GM12878 (cell line): Measurements from ENCODE around the gene SLCO1C1. TPM values are rescaled to one million over a fixed set of nuclear protein-coding genes. Genes with fewer than 3 reads are reported as not detected.

Source experiments
- ATAC-seq: fragments of 200-7000 bp; cut with Tn5 transposase; 3 replicates; pipeline ENCODE4 v1.9.1; 2020; ENCODE audit warnings: mild to moderate bottlenecking, moderate library complexity
- BruUV-seq: library from RNA; stranded (reverse); fragments of 400-500 nt; replicated peaks from 2 replicates; lab custom pipeline; 2021; lab: Mats Ljungman, UMichigan
- CTCF ChIA-PET: fragments of 300-600 bp; sonication (Branson Sonifier 250); formaldehyde crosslinking; extraction: SDS; loops from one replicate; lab custom pipeline; 2021; ENCODE audit warnings: inconsistent platforms; lab: Yijun Ruan, JAX
- POLR2A ChIA-PET: fragments of 350-600 bp; formaldehyde crosslinking; extraction: SDS; loops from one replicate; lab custom pipeline; 2021; ENCODE audit warnings: inconsistent platforms; lab: Charles Lee
- RAD21 ChIA-PET: fragments of 300-600 bp; sonication (Branson Sonifier 250); formaldehyde crosslinking; loops from one replicate; lab custom pipeline; 2023; ENCODE audit warnings: antibody characterized with exemption; ENCODE audit not compliant: unreplicated experiment; lab: Charles Lee
- SMC1A ChIA-PET: fragments of 300-600 bp; sonication (Branson Sonifier 250); formaldehyde crosslinking; loops from one replicate; lab custom pipeline; 2023; ENCODE audit not compliant: unreplicated experiment, uncharacterized antibody; lab: Charles Lee
- DNase-seq: peaks from one replicate; pipeline ENCODE4 v3.0.0-alpha.2; 2011; ENCODE audit warnings: low read depth, low spot score
- FAIRE-seq: peaks from 3 replicates; lab custom pipeline; 2011; peaks lifted over from hg19 to GRCh38; lab: Jason Lieb, UNC
- H2AFZ ChIP-seq: 2 replicates; pipeline ENCODE4 v1.6.0; 2011; ENCODE audit warnings: low read depth, low read length, control low read depth; ENCODE audit not compliant: control insufficient read depth
- H3K27ac ChIP-seq: 2 replicates; pipeline ENCODE4 v1.5.1; 2011; ENCODE audit warnings: control low read depth; ENCODE audit not compliant: control insufficient read depth, insufficient read depth
- H3K27me3 ChIP-seq, 2 experiments: replicated peaks in 1 of 2; 2 replicates each; pipeline versions ENCODE4 v1.6.0 to v1.6.1; 2011; ENCODE audit warnings: low read length in 1 of 2; ENCODE audit not compliant: control insufficient read depth in 2 of 2, insufficient read depth in 2 of 2
- H3K36me3 ChIP-seq, 2 experiments: 2 replicates each; pipeline ENCODE4 v1.5.1; 2011; ENCODE audit warnings: low read length in 1 of 2; ENCODE audit not compliant: control insufficient read depth in 2 of 2, insufficient read depth in 2 of 2
- H3K4me1 ChIP-seq: 2 replicates; pipeline ENCODE4 v1.6.1; 2011; ENCODE audit warnings: mild to moderate bottlenecking, low read length, moderate library complexity, mixed read lengths; ENCODE audit not compliant: control insufficient read depth, insufficient read depth
- H3K4me2 ChIP-seq: 2 replicates; pipeline ENCODE4 v1.6.0; 2011; ENCODE audit warnings: control low read depth; ENCODE audit not compliant: control insufficient read depth, insufficient read depth
- H3K4me3 ChIP-seq: fragments of 200-600 bp; sonication (generic); 2 replicates; pipeline ENCODE4 v1.5.1; 2016
- H3K79me2 ChIP-seq: 2 replicates; pipeline ENCODE4 v1.6.0; 2011; ENCODE audit warnings: low read length; ENCODE audit not compliant: control insufficient read depth, insufficient read depth
- H3K9ac ChIP-seq: 2 replicates; pipeline ENCODE4 v1.8.0; 2011; ENCODE audit warnings: low read length, control low read depth, mixed read lengths; ENCODE audit not compliant: control insufficient read depth, insufficient read depth
- H3K9me3 ChIP-seq: replicated peaks from 3 replicates; pipeline ENCODE4 v1.5.1; 2011; ENCODE audit warnings: mild to moderate bottlenecking, low read length; ENCODE audit not compliant: control insufficient read depth, insufficient read depth
- H4K20me1 ChIP-seq: 2 replicates; pipeline ENCODE4 v1.6.0; 2011; ENCODE audit not compliant: control insufficient read depth, insufficient read depth
- CREB1 ChIP-seq: IDR thresholded peaks from 2 replicates; pipeline ENCODE4 v1.6.1; 2012; ENCODE audit warnings: low read depth, mild to moderate bottlenecking, inconsistent platforms
- E2F8 ChIP-seq: fragments of 450-650 bp; IDR thresholded peaks from 2 replicates; pipeline ENCODE4 v1.6.1; 2018; ENCODE audit warnings: mild to moderate bottlenecking, low read depth, moderate library complexity; ENCODE audit not compliant: partially characterized antibody
- EP300 ChIP-seq, 2 experiments: fragments of 150-350 bp in 1 of 2; IDR thresholded peaks; 2 replicates each; pipeline ENCODE4 v1.6.1; 2011 to 2012; ENCODE audit warnings: low read depth in 2 of 2, low read length in 2 of 2, borderline replicate concordance in 1 of 2, improper control_type of control experiment in 1 of 2, inconsistent platforms in 1 of 2; ENCODE audit not compliant: control insufficient read depth in 1 of 2
- GATAD2B ChIP-seq: fragments of 450-650 bp; conservative IDR thresholded peaks from 2 replicates; pipeline ENCODE4 v1.6.1; 2017; ENCODE audit warnings: low read depth, mild to moderate bottlenecking, moderate library complexity
- IKZF2 ChIP-seq, 2 experiments: fragments of 450-650 bp; IDR thresholded peaks; 2 replicates each; pipeline ENCODE4 v1.6.1; 2017; ENCODE audit warnings: mild to moderate bottlenecking in 2 of 2, moderate library complexity in 2 of 2
- MEF2A ChIP-seq: IDR thresholded peaks from 2 replicates; pipeline ENCODE4 v1.6.1; 2011; ENCODE audit warnings: low read depth, mild to moderate bottlenecking, low read length, moderate library complexity; ENCODE audit not compliant: insufficient read depth
- MXI1 ChIP-seq: fragments of 150-350 bp; IDR thresholded peaks from 2 replicates; pipeline ENCODE4 v1.6.1; 2011; ENCODE audit warnings: low read depth, mild to moderate bottlenecking, inconsistent platforms, low read length, improper control_type of control experiment
- NR2C2 ChIP-seq: IDR thresholded peaks from 2 replicates; pipeline ENCODE4 v1.6.1; 2011; ENCODE audit warnings: borderline replicate concordance, low read depth; ENCODE audit not compliant: control insufficient read depth, insufficient read length
- POU2F2 ChIP-seq: IDR thresholded peaks from 3 replicates; pipeline ENCODE4 v1.6.1; 2011; ENCODE audit warnings: low read depth, mild to moderate bottlenecking, low read length, borderline replicate concordance
- RCOR1 ChIP-seq: conservative IDR thresholded peaks from 2 replicates; pipeline ENCODE4 v1.6.1; 2012; ENCODE audit warnings: low read depth, low read length, improper control_type of control experiment
- SIN3A ChIP-seq: IDR thresholded peaks from 2 replicates; pipeline ENCODE4 v1.6.1; 2012; ENCODE audit warnings: low read depth, low read length, improper control_type of control experiment
- SMC3 ChIP-seq: IDR thresholded peaks from 2 replicates; pipeline ENCODE4 v1.6.1; 2011; ENCODE audit warnings: low read length, improper control_type of control experiment, borderline replicate concordance
- SREBF1 ChIP-seq: IDR thresholded peaks from 2 replicates; pipeline ENCODE4 v1.6.1; 2012; ENCODE audit warnings: mild to moderate bottlenecking, low read length
- SREBF2 ChIP-seq: IDR thresholded peaks from 2 replicates; pipeline ENCODE4 v1.6.1; 2012; ENCODE audit warnings: mild to moderate bottlenecking, low read length
- STAT3 ChIP-seq: IDR thresholded peaks from 2 replicates; pipeline ENCODE4 v1.6.1; 2011; ENCODE audit warnings: low read depth, low read length, improper control_type of control experiment
- TBL1XR1 ChIP-seq: IDR thresholded peaks from 2 replicates; pipeline ENCODE4 v1.6.1; 2012; ENCODE audit warnings: low read depth, low read length, improper control_type of control experiment
- ZNF687 ChIP-seq: fragments of 450-650 bp; IDR thresholded peaks from 2 replicates; pipeline ENCODE4 v1.6.1; 2017; ENCODE audit warnings: mild to moderate bottlenecking, moderate library complexity
- WGBS: methylation state at CpG from one replicate; pipeline ENCODE4 v1.1.6; 2016; ENCODE audit warnings: low lambda C conversion rate; ENCODE audit not compliant: insufficient replicate concordance, insufficient coverage; ENCODE audit errors: missing lambda C conversion rate; 5-methylcytosine and 5-hydroxymethylcytosine counted together
- in situ Hi-C: fragments of 300-500 bp; cut with MboI; formaldehyde crosslinking; loops from 9 replicates; pipeline ENCODE4 v1.14.3; 2018; ENCODE audit warnings: mixed read lengths
- intact Hi-C: fragments of 100-400 bp; cut with micrococcal nuclease; formaldehyde crosslinking; loops from one replicate; pipeline ENCODE4 v1.14.2; 2022; ENCODE audit not compliant: unreplicated experiment
- polyA plus RNA-seq, 11 experiments: library from polyadenylated mRNA; depleted of rRNA in 4 of 11; unstranded in 6 of 11; stranded (reverse) in 5 of 11; fragments of >200 nt; fragmentation: Nextera tagmentation in 4 of 11; fragmentation: Illumina TruSeq in 1 of 11; extraction: Ambion mirVana in 4 of 11; extraction: Trizol in 1 of 11; gene quantifications; 1 replicate in 1 of 11; 2 replicates in 10 of 11; pipeline versions ENCODE4 v1.2.1 to v1.2.3, GENCODE V29; 2011 to 2016; ENCODE audit warnings: inconsistent platforms in 2 of 11, missing spikeins in 2 of 11, low read depth in 1 of 11
- total RNA-seq, 4 experiments: library from RNA; depleted of rRNA in 3 of 4; stranded (reverse); fragments of >200 nt in 3 of 4; fragmentation: Illumina TruSeq in 1 of 4; extraction: Trizol in 1 of 4; gene quantifications; 2 replicates each; pipeline versions ENCODE4 v1.2.1 to v1.2.3, GENCODE V29; 2013 to 2021

The SLCO1C1 gene
- total and polyA plus RNA-seq, 10 of the 15 experiments (the other 5 are each of a cell fraction or from before 2014, with no cell fraction given), result 0.22 TPM; not detected in 9

GRCh38 chr12:20696181-20696905 lies 1.2 kb downstream of the SLCO1C1 start (continued):
- TF ChIP-seq E2F8, result no peak
- no peak for TF ChIP-seq POU2F2
- no peak for TF ChIP-seq STAT3
- no peak for TF ChIP-seq SMC3
- TF ChIP-seq RCOR1, result no peak
- TF ChIP-seq MXI1, result no peak
- no peak for TF ChIP-seq NR2C2
- no peak for TF ChIP-seq SREBF2
- TF ChIP-seq, all 136 proteins: peak for 0

- 0% methylated on average over 1 of the region's 1 CpG for WGBS
- no peaks in the 10 kb centered on the region for H3K4me1 ChIP-seq
- CTCF ChIA-PET, result no interaction called here
- ATAC-seq, result no peak
- no TSS peak for BruUV-seq
- RAD21 ChIA-PET, result no interaction called here
- H3K79me2 ChIP-seq, result no peaks in the 10 kb centered on the region
- H2AFZ ChIP-seq, result no peak overlapping the region
- POLR2A ChIA-PET, result no interaction called here
- no peaks in the 10 kb centered on the region for H3K36me3 ChIP-seq
- no peaks in the 10 kb centered on the region for H3K27me3 ChIP-seq
- no peak for DNase-seq
- H3K4me2 ChIP-seq, result no peak overlapping the region
- H3K9ac ChIP-seq, result no peak overlapping the region
- intact Hi-C loops, result no loop called here
- no peaks in the 10 kb centered on the region for H3K9me3 ChIP-seq
- H3K4me3 ChIP-seq, result no peak overlapping the region
- no peak for FAIRE-seq
- SMC1A ChIA-PET, result no interaction called here
- in situ Hi-C loops, result no loop called here
- H3K27ac ChIP-seq, result no peak overlapping the region
- no peaks in the 10 kb centered on the region for H4K20me1 ChIP-seq
- TF ChIP-seq MEF2A (no peak), SIN3A (no peak), GATAD2B (no peak), SREBF1 (no peak), ZNF687 (no peak), MXI1 (no peak), CREB1 (no peak), TBL1XR1 (no peak), EP300 (IDR thresholded peaks at IDR 0.05; ENCODE audit: borderline replicate concordance in 1 of 2, control insufficient read depth in 1 of 2, low read depth in 2 of 2, low read length in 2 of 2) (no peak), IKZF2 (IDR thresholded peaks at IDR 0.05) (no peak)
These were observed 6.0 kb downstream of the SLCO1C1 start for GRCh38 chr12:20701106-20701505.
